Choroid plexus epithelial cell (primary cell): ENCODE measurements around the gene DEF6.
"Not testable (repeated sequence)": the region's sequence is repeated elsewhere in the genome, so short reads cannot be mapped to it uniquely, and the experiment has no call there.

Source experiments
- DNase-seq: peaks from one replicate; pipeline ENCODE4 v3.0.0-alpha.2; 2010; ENCODE audit warnings: low read depth
- H3K4me3 ChIP-seq: 2 replicates; pipeline ENCODE4 v1.5.1; 2011; ENCODE audit warnings: low read depth, mild to moderate bottlenecking, control low read depth, low read length, moderate library complexity
- CTCF ChIP-seq: conservative IDR thresholded peaks from 2 replicates; pipeline ENCODE4 v1.5.1; 2011; ENCODE audit warnings: low read depth, mild to moderate bottlenecking, control low read depth, inconsistent platforms, low read length, moderate library complexity

Gene DEF6

GRCh38 chr6:35330541-35331119 is 33.0 kb downstream of the DEF6 start:
- H3K4me3 ChIP-seq, result no peak overlapping the region
- no peak for DNase-seq
- TF ChIP-seq CTCF, result no peak

GRCh38 chr6:35332074-35332887 is 34.7 kb downstream of the DEF6 start:
- not testable (repeated sequence) for H3K4me3 ChIP-seq
- peak; percentile 20 for DNase-seq
- peak; percentile 27 for TF ChIP-seq CTCF

- H3K4me3 ChIP-seq, result no peak overlapping the region
- no peak for DNase-seq
- TF ChIP-seq CTCF, result no peak
Measured at GRCh38 chr6:35341557-35341956, 43.9 kb downstream of the DEF6 start.

GRCh38 chr6:35342258-35343091 is 44.9 kb downstream of the DEF6 start, which contains the start of gene PPARD:
TSS of gene PPARD (plus strand) at chr6:35342558. CDS start at chr6:35411088, 68,530 bp downstream.
- TF ChIP-seq CTCF, result peak; percentile 95
- DNase-seq, result peak; percentile 96
- peak within 1 kb of the TSS; percentile 90 for H3K4me3 ChIP-seq

- DNase-seq, result peak; percentile 33
- H3K4me3 ChIP-seq, result peak overlapping the region; percentile 90
- TF ChIP-seq CTCF, result no peak
Measured at GRCh38 chr6:35343092-35343834, 45.6 kb downstream of the DEF6 start.

GRCh38 chr6:35343835-35344550 is 46.4 kb downstream of the DEF6 start:
- DNase-seq, result peak; percentile 16
- H3K4me3 ChIP-seq, result peak overlapping the region; percentile 90
- no peak for TF ChIP-seq CTCF
